CD4-positive, alpha-beta T cell treated with Interleukin-17A for 1 hour (primary cell): ENCODE results near the gene CXXC5.

Experiments used
- DNase-seq: peaks from one replicate; pipeline ENCODE4 v3.0.0-alpha.2; 2020

CXXC5 gene

DNA sequence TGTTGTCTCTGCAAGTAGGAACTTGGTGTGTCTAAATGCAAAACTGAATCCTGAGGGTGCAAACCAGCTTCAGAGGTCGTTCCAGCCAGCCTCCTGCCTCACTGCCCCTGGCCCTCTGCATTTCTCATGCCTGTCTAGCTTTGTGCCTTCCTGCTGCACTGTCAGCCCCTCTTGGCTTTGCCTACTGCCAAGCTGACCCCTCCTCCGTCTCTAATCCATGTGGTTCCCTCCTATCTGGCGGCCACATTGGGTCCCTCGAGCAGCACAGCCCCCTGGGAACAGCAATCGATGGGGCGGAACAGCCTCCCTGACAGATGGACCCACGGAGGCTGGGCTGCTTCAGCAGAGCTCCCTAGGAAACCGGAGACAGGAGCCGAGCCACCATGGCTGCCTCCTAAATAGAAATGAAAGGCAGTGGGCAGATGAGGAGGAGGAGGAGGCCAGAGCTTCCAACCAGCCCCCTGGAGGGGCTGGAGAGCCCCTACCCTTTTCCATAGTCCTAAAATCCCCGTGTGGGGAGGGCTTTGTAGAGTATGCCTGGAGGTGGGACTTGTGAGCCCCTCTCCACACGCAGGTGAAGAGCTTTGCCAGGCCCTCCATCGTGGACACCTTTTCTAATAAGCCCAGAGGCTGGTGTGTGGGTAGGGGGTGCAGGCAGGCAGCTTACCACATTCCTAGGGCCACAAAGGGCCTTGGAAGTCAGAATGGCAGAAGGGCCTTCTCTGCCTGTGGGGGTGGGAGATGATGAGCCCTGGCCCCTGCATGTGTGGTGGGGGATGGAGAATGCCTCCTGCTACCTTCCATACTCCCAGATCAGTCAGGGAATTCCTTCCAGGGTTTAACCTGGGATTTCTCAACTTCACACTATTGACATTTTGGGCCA lies 9.2 kb upstream of the CXXC5 start:
- DNase-seq = no peak

DNA sequence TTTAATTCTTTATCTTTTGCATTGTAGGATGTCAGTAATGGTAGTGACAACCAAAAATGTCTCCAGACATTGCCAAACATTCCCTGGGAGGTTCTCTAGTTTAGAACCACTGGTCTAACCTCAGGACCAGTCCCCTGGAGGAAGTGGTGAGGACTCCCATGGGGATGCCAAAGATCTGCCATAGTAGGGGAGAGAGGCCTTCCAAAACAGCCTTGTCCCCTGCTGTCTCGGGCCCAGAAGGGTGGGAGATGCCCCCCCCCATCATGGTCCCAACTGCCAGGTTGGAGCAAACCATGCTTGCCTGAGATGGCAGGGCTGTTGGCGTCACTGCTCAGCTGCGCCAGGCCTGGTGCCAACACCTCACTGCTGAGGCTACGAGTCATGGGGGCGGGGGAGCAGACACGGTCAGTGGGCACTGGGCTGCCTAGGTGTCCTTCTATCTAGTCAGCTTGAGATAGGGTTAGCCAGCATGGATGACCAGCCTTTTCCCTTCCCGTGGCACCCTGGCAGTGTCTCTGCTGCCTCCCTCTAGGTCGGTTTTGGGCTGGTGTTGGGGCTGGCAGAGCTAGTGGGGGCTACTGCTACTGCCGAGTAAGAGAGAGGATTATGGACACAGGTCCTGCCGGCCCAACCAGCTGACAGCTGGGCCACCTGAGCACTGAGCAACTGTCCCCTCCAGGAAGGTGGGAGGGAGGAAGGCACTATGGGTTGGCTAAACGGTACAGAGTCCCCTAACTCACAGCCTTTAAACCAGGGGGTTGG lies 8.3 kb upstream of the CXXC5 start:
- DNase-seq = no peak

- no peak for DNase-seq
Observed at GRCh38 chr5:139640421-139641115, 7.6 kb upstream of the CXXC5 start.

DNA sequence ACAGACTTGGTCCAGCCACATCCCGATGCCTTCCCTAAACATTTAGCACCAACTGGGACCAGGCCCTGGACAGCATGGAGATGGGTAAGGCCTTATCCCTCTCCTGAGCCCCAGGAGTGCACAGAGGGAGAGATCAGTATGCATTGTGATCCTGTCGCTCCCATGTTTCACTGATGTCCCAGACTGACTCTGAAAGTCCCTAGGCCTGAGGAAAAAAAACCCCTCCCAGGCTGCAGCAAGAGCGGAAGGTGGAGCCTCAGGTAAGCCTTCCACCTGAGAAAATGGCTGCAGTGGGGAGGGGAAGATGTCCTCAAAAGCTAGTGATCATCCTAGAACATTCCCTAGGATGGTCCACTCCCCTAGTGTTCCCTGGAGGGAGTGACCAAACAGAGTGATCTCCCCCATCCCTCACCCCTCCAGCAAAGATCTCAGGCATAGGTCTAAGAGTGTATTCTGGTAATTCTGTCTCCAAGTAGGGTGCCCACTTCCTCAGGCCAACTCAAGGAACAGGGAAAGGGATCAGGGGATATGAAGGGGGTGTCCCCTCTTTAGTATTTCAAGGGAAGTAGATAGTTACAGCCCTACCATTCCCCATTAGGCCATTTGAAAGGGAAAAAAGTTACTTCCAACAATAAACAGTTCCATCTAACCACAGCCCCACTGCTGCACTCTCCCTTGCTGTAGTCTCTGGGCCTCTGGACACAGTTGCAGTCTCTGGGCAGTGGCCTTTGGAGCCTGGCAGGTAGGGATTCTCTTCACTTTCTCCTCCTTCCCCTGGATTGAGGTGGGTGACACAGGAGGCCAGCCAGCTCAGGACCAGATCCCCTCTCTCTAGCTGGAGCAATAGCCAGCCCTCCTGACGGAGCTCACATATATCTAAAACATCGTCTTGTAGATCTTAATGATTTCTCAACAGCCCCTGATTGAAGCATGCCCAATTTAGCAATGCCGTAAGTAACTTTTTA lies 6.8 kb upstream of the CXXC5 start:
- DNase-seq = no peak

GRCh38 chr5:139642213-139642612 lies 5.9 kb upstream of the CXXC5 start:
- no peak for DNase-seq

GRCh38 chr5:139642891-139643871 lies 5.0 kb upstream of the CXXC5 start:
- DNase-seq = no peak

DNA sequence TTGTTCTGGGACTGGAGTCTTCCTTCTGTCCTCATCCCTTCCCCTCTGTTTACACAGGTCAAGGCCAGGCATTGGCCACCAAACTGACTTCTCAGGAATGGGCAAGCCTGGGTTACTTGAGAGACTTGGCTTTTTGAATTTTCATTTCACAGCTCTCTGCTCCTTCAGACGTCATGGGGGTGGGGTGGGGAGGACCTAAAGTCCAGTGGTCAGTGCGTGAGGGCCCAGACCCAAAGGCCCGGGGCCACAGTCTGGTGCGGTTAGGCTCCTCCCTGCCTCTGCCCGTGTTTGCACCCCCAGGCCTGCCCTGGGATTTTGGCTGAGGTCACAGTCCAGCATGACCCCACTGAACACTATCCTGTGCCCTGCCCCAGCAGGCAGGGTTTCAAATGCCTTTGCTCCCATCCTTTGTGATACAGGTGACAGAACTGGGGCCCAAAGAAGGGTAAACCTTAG lies 4.1 kb upstream of the CXXC5 start:
- no peak for DNase-seq

- DNase-seq = no peak
Observed at GRCh38 chr5:139644646-139645429, 3.3 kb upstream of the CXXC5 start.

GRCh38 chr5:139645430-139645871 lies 2.7 kb upstream of the CXXC5 start:
- DNase-seq = no peak

DNA sequence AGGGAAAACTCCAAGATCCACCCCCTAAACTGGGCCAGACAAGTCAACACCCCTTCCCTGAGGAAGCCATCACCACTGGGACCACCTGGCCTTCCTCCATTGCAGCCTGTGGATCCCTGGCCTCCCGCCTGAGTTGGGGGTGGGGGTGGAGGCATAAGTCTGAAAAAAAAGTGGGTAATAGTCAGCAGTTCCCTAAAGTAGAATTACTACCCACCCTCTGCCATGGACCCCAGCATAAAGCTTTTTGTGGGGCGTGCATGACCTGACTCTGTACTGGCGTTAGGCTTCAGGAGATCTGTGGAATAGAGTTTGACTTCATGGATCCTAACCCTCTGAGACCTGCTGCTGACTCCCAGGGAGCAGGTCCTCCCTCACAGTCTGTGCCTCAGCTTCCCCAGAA lies 2.0 kb upstream of the CXXC5 start:
- no peak for DNase-seq

- no peak for DNase-seq
Observed at GRCh38 chr5:139646912-139647505, 1.1 kb upstream of the CXXC5 start.

DNA sequence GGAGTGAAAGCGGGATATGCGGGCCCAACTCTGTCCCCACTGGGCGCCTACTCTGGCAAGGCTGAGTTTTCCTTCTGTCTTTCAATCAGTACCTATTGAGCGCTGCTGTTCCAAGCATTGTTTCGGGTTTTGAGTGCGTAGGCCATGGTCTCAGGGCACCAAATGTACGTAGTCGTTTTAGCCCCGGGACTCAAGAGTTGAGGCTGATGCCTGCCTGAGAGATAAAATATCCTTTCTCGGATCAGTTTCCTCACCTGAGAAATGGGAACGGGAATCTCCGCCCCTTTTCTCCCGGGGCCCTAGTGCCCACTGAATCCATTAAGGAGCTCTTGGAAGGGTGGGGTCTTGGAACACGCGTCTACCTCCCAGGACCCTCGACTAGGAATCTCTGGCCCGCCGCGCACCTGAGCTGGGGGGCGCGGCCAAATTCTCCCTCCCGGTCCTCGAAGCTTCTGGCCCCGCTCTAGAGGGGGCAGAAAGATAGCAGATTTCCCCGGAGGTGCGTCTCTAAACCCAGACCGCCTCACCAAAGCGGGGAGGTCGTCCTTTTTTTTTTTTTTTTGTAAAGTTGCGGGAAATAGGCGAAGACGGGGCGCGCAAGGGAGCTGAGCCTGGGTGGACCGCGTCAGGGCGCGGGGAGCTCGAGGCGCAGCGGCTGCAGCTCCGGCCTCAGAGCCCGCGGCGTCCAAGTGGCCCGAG lies 494 bp upstream of the CXXC5 start:
- no peak for DNase-seq

GRCh38 chr5:139649082-139649991 lies 1.2 kb downstream of the CXXC5 start:
- DNase-seq = no peak

- DNase-seq = no peak
Observed at GRCh38 chr5:139650031-139650688, 2.0 kb downstream of the CXXC5 start.

DNA sequence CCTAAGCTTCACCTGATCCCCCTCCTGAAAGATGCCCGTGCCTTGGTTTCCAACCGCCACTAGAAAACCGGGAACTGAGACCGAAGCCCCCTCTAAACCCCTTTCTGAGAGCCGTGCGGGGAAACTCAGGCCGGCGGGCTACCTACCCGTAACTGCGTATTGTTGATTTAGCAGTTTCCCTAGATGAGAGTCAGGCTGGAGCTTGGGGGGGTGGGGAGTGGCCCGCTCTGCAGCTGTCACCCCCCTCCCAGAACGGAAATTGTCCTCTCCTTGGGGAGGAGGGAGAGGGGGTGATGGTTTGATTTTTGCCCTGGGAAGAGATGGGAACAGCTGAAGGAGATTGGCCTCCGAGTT lies 2.5 kb downstream of the CXXC5 start:
- no peak for DNase-seq

DNA sequence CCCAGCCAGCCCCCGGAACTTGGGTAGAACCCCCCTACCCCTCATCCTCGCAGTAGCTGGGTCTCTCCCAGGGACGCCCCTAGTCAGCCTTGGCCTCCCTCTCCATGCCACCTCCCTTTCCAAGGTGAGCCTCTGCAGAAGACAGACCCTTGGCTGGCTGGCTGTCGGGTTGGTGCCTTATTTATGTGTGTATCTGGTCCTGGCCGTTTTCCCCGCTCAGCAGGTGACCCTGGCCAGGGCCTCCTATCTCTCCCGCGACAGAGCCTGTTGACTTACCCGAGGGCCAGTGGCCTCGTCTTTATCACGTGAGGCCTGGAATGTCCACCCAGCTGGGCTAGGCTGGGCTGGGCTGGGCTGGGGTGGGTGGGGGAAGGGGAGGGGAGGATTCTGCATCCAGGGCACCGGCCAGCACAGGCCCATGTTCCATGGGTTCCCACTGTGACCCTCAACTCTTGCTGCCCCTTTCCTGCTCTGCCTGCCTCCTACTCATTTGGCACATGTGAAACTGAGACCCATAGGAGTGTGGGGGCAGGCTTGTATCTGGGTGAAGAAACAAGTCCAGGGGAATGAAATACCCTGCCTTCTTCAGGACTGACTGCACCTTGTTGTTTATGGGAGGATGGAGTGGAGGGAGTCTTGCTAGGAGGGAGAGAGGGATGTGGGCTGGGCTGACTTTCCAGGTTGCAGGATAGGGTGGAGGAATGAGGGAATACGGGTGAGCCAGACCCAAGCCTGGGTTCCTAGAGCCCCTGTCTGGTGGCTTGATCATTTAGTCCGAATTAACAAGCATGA lies 3.1 kb downstream of the CXXC5 start:
- DNase-seq = no peak
